ENCODE measurements around the gene MBNL2.

Gene MBNL2

DNA sequence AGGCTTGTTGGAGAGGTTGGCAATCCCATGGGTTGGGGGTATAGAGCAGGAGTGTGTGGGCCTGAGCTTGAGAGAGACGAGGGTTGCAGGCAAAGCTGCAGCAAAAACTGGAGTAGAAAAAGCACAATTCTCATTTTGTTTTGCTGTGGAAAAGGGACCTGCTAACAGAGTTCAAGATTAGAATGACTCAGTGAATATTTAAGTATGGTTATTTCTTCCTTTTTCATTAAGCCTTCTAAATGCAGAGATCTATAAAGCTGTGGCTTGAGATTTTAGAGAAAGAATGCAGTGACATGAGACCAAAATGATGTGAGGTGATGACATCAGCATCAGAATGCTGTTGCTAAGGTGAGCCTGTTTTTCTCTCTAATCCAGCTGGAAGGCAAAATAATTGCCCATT lies 10.8 kb upstream of the MBNL2 start:
- no peak for DNase-seq (ENCODE audit: low spot score)

DNA sequence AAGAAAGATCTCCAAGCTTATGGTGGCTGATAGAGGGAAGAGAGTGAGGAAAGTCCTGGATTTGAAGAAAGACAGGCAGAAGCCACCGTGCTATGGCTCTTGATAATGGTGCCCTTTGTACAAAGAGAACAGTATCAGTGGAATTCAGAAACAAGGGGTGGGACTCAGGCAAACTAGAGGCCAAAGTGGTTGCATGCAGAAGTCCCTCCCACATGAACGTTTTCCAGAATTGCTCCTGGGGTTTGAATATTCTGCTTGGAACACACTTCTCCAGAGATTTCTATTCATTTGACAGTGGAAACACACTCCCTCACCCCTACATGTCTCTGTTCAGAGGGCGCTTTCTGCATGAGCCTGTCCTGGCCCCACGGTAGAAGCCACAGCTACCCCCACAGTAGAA lies 10.1 kb upstream of the MBNL2 start:
- no peak for DNase-seq (ENCODE audit: low spot score)

DNA sequence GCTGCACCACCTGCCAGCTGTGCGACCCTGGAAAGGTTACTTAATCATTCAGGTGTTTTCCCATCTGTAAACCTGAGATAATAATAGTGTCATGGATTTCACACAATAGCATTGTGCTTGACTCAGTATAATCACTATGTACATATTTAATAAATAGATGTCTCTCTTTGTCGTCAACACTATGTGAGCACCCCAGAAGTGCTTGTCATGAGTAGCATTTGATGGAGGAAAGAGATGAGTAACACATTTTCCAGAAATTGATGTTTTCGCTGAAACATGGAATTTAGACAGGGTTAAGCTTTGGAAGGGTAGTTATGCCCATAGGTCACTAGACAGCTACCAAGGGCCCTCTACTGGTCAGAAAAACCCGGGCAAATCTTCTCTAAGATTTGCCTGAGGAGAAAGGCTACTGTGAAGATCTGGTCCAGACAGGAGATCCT lies 9.5 kb upstream of the MBNL2 start:
- no peak for DNase-seq (ENCODE audit: low spot score)

- no peak for DNase-seq (ENCODE audit: low spot score)
These were observed 7.2 kb upstream of the MBNL2 start for GRCh38 chr13:97214921-97215320.

GRCh38 chr13:97215325-97215724 lies 6.8 kb upstream of the MBNL2 start:
- no peak for DNase-seq (ENCODE audit: low spot score)

DNA sequence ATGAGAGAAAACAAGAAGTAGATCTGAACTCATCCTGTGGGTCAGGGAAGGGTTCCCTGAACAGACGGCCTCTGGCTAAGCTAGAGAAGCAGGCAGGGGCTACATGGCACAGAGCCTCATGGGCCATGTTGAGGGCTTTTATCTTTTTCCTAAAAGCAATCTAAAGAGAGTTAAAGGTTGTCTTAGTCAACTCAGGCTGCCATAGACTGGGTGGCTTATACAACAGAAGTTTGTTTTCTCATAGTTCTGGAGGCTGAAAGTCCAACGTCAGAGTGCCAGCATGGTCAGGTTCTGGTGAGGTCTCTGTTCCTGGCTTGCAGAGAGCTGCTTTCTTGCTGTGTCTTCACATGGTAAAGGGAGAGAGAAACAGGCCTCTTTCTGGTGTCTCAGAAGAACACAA lies 2.9 kb upstream of the MBNL2 start:
- DNase-seq (ENCODE audit: low spot score): no peak

- DNase-seq (ENCODE audit: low spot score): no peak
These were observed 1.8 kb upstream of the MBNL2 start for GRCh38 chr13:97220151-97220900.

GRCh38 chr13:97221046-97221445 lies 1.1 kb upstream of the MBNL2 start:
- no peak for DNase-seq (ENCODE audit: low spot score)

- no peak for DNase-seq (ENCODE audit: low spot score)
These were observed 667 bp upstream of the MBNL2 start for GRCh38 chr13:97221466-97221865.

DNA sequence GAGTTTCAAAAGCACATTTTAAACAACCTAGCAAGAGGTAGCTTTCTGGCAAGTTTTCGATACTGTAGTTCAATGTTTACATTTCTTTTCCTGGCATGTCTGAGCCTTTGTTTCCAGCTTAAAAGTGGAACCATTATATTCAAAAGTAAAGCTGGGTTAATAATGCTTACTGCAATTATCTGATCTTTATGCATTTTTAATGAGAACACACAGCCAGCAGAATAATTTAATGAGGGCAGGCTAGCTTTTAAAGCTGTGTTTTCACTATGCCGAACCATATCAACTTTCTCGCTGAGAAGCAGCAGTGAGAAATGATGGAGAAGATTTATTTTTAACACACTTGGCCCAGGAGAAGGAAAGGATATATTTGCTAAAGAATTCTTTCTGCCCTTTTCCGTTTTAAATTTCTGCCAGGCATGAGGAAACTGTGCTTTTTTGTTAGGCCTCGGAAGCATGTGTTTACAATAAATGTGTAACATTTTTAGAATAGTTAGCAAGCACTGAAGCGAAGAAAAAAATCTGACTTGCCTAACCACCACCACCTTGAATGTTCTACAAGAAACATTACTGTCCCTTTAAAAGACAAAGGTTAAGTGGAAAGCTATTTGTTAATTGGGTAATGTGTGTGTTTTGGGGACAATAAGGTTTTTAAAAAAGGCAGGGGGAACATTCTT lies 1.0 kb downstream of the MBNL2 start:
- DNase-seq (ENCODE audit: low spot score): peak; percentile 33

DNA sequence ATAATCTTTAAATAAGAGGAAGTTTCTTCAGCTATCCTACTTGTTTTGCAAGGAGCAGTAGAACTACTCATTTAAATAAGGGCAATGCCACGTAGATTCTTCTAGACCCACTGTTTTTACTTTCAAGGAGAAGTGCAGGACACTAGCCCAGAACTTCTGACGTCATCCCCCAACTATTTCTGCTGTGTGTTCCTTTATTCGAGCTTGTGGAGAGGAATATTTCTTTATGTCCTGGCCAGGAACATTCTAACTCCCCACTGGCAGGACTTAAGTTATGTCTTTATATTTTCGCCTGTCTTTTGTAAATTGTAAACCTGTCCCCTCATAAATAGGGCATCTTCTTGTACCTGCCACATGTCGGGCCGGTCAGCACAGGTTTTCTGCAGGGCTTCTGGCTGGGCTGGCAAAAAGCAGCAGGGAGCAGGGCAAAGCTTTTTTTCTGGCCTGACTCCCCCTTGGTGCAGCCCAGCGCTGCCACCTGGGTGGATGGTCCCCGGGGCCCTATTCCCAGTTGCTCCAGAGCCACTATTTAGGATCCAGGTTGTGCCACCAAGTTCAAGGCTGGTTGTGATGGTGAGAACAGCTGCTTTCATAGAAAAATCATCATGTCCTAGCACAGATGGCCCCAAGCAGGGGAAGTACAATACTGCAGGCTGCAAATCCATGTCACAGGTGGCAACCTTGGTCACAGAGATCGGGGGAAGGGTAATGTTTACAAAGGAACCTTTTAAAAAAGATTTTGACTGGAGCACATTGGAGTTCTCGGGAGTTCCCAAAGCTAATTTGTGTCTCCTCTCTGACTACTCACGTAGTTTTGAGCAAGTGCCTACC lies 1.8 kb downstream of the MBNL2 start:
- DNase-seq (ENCODE audit: low spot score): peak; percentile 58

DNA sequence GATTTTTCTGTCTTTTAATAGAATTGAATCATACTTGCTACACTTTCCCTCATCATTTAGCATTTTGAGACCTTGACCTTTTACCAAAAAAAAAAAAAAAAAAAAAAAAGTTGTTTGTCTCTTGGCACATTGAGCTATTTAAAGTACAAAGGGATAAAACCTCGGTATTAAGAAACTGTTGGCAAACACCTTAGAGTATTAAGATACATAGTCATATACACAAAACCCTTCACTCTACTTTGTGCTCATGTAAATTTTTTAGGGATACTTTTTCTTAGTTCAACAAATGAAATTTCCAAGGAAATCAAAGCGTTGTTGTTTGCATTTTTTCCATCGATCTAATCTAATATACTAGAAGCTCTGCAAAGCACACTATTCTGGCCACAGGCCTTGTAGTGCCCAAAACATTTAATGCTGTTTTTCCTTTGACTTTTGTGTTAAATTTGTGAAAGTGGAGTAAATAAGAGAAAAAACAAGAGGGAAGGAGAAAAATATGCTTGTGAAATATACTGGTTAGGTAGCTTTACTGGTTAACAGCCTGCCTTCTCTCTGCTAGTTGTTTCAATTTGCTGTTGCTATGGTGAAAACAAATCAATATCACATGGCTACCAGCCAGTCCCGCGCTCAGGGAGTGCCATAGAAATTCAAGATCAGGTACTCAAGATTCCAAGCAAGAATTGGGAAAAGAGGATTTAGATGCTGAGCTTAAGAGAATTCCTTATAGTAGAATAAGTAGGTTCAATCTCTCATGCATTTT lies 2.6 kb downstream of the MBNL2 start:
- no peak for DNase-seq (ENCODE audit: low spot score)

- peak; percentile 33 for DNase-seq (ENCODE audit: low spot score)
These were observed 3.4 kb downstream of the MBNL2 start for GRCh38 chr13:97225533-97225932.

DNA sequence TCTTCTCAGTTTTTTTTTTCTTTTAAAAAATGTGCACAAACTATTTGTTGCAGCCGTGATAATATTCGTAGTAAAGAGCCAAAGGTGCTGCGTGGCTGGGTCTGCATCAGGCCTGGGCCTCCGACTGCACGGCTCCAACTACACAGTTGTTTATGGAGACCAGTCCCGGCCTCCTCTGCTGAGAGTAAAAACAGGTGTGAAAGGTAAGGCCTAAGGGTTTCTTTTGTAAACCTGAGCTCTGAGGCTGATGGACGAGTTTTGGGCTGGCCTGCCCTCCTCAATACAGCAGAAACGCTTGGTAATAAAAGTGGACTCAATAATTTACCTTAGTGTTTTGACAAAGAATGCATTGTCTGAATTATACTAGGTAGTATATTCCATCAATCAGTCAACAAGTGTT lies 3.9 kb downstream of the MBNL2 start:
- DNase-seq (ENCODE audit: low spot score): peak; percentile 1

GRCh38 chr13:97226788-97227627 lies 4.9 kb downstream of the MBNL2 start:
- peak; percentile 42 for DNase-seq (ENCODE audit: low spot score)

- DNase-seq (ENCODE audit: low spot score): no peak
These were observed 6.9 kb downstream of the MBNL2 start for GRCh38 chr13:97228850-97229521.

DNA sequence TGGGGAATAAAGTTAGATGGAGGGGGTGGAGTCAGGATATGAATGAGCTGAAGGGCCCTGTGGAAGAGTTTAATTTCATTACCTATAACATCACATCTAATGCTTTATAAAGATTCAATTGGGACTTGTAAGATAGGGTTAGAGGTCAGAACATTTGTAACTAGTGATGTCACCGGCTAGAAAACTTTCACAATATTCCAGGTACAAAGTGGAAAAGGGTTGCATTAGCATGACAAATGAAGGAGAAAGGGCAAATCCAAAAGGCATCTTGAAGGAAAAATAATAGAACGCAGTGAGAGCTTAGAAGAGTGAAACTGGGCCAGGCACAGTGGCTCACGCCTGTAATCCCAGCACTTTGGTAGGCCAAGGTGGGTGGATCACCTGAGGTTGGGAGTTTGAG lies 7.6 kb downstream of the MBNL2 start:
- DNase-seq (ENCODE audit: low spot score): no peak

GRCh38 chr13:97231118-97231828 lies 9.1 kb downstream of the MBNL2 start:
- no peak for DNase-seq (ENCODE audit: low spot score)

DNA sequence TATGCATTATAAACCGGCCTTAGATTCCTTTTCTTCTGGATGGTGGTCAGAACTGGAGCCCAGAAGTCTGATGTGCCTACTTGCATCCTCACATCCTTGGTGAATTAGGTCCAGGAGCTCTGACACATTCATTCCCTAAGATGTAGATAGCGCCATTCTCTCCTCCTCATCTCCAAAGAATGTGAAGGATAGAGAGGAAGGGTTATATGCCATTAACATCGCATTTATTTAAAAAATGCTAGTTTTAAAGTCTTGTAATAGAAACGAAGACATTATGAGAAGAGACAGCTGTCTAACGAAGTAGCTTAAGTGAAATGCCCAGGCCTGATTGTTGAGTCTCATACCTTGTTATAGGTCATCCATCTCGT lies 9.7 kb downstream of the MBNL2 start:
- no peak for DNase-seq (ENCODE audit: low spot score)

GRCh38 chr13:97233499-97233898 lies 11.4 kb downstream of the MBNL2 start:
- DNase-seq (ENCODE audit: low spot score): no peak

All from kidney capillary endothelial cell (primary cell).